Ishikawa (cell line): ENCODE measurements around the gene COQ10B.

Source experiments
- CEBPB ChIP-seq: IDR thresholded peaks from 2 replicates; pipeline ENCODE4 v1.6.1; 2012
- CREB1 ChIP-seq: IDR thresholded peaks from 2 replicates; pipeline ENCODE4 v1.6.1; 2012; ENCODE audit warnings: low read depth
- EGR1 ChIP-seq: IDR thresholded peaks from 2 replicates; pipeline ENCODE4 v1.6.1; 2012
- EP300 ChIP-seq: IDR thresholded peaks from 2 replicates; pipeline ENCODE4 v1.6.1; 2012; ENCODE audit warnings: borderline replicate concordance
- FOXM1 ChIP-seq: IDR thresholded peaks from 2 replicates; pipeline ENCODE4 v1.6.1; 2012; ENCODE audit warnings: low read depth, borderline replicate concordance
- TEAD4 ChIP-seq: IDR thresholded peaks from 2 replicates; pipeline ENCODE4 v1.6.1; 2012
- YY1 ChIP-seq: IDR thresholded peaks from 2 replicates; pipeline ENCODE4 v1.6.1; 2012; ENCODE audit warnings: low read depth
- ZBTB7A ChIP-seq: IDR thresholded peaks from 2 replicates; pipeline ENCODE4 v1.6.1; 2012; ENCODE audit warnings: low read depth
- TF ChIP-seq, protein P1 (sequence below): IDR thresholded peaks from 2 replicates; pipeline ENCODE4 v1.6.1; 2012
- TF ChIP-seq, protein P2 (sequence below): IDR thresholded peaks from 2 replicates; pipeline ENCODE4 v1.6.1; 2012; ENCODE audit warnings: low read depth, mild to moderate bottlenecking
- TF ChIP-seq, protein P3 (sequence below): IDR thresholded peaks from 2 replicates; pipeline ENCODE4 v1.6.1; 2012

DNA sequence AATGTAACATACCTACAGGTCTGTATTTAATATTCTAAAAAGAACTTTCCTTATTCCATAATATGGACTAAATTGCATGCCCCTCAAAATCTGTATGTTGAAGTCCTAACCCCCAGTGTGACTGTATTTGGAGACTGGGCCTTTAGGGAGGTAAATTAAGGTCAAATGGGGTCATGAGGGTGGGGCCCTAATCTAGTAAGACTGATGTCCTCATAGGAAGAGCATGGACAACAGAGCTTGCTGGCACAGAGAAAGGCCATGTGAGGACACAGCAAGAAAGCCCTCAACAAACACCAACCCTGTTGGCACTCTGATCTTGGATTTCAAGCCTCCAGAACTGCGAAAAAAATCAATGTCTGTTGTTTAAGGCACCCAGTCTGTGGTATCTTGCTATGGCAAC is 37.1 kb upstream of the COQ10B start:
- no peak for TF ChIP-seq FOXM1
- TF ChIP-seq, protein P1, sequence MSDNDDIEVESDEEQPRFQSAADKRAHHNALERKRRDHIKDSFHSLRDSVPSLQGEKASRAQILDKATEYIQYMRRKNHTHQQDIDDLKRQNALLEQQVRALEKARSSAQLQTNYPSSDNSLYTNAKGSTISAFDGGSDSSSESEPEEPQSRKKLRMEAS: no peak
- TF ChIP-seq, protein P2, sequence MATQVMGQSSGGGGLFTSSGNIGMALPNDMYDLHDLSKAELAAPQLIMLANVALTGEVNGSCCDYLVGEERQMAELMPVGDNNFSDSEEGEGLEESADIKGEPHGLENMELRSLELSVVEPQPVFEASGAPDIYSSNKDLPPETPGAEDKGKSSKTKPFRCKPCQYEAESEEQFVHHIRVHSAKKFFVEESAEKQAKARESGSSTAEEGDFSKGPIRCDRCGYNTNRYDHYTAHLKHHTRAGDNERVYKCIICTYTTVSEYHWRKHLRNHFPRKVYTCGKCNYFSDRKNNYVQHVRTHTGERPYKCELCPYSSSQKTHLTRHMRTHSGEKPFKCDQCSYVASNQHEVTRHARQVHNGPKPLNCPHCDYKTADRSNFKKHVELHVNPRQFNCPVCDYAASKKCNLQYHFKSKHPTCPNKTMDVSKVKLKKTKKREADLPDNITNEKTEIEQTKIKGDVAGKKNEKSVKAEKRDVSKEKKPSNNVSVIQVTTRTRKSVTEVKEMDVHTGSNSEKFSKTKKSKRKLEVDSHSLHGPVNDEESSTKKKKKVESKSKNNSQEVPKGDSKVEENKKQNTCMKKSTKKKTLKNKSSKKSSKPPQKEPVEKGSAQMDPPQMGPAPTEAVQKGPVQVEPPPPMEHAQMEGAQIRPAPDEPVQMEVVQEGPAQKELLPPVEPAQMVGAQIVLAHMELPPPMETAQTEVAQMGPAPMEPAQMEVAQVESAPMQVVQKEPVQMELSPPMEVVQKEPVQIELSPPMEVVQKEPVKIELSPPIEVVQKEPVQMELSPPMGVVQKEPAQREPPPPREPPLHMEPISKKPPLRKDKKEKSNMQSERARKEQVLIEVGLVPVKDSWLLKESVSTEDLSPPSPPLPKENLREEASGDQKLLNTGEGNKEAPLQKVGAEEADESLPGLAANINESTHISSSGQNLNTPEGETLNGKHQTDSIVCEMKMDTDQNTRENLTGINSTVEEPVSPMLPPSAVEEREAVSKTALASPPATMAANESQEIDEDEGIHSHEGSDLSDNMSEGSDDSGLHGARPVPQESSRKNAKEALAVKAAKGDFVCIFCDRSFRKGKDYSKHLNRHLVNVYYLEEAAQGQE: no peak
- no peak for TF ChIP-seq YY1
- TF ChIP-seq CREB1: no peak
- TF ChIP-seq, protein P3, sequence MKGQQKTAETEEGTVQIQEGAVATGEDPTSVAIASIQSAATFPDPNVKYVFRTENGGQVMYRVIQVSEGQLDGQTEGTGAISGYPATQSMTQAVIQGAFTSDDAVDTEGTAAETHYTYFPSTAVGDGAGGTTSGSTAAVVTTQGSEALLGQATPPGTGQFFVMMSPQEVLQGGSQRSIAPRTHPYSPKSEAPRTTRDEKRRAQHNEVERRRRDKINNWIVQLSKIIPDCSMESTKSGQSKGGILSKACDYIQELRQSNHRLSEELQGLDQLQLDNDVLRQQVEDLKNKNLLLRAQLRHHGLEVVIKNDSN: no peak
- TF ChIP-seq CEBPB: no peak
- no peak for TF ChIP-seq TEAD4
- TF ChIP-seq EGR1: no peak
- no peak for TF ChIP-seq ZBTB7A
- TF ChIP-seq EP300: no peak
